Astrocyte (in vitro differentiated cells and primary cell): ENCODE measurements around the gene AVEN. TPM values are rescaled to one million over a fixed set of nuclear protein-coding genes. Genes with fewer than 3 reads are reported as not detected.

ENCODE experiments used
- DNase-seq: peaks from one replicate; pipeline ENCODE4 v3.0.0-alpha.2; 2010; ENCODE audit warnings: low read depth
- FAIRE-seq: peaks from 2 replicates; lab custom pipeline; 2011; peaks lifted over from hg19 to GRCh38; lab: Jason Lieb, UNC
- H2AFZ ChIP-seq: 2 replicates; pipeline ENCODE4 v1.6.0; 2012; ENCODE audit warnings: low read depth, low read length, inconsistent platforms
- H3K27ac ChIP-seq: 2 replicates; pipeline ENCODE4 v1.5.1; 2011; ENCODE audit warnings: low read depth, low read length, inconsistent platforms
- H3K27me3 ChIP-seq: 2 replicates; pipeline ENCODE4 v1.6.0; 2011; ENCODE audit warnings: low read length, inconsistent platforms; ENCODE audit not compliant: insufficient read depth
- H3K36me3 ChIP-seq: 2 replicates; pipeline ENCODE4 v1.5.1; 2011; ENCODE audit warnings: low read length, inconsistent platforms; ENCODE audit not compliant: insufficient read depth
- H3K4me1 ChIP-seq: 2 replicates; pipeline ENCODE4 v1.5.1; 2011; ENCODE audit warnings: low read length, inconsistent platforms; ENCODE audit not compliant: insufficient read depth
- H3K4me2 ChIP-seq: 2 replicates; pipeline ENCODE4 v1.6.0; 2012; ENCODE audit warnings: low read length, inconsistent platforms
- H3K4me3 ChIP-seq: 2 replicates; pipeline ENCODE4 v1.5.1; 2011; ENCODE audit warnings: low read depth, mild to moderate bottlenecking, low read length, inconsistent platforms; ENCODE audit not compliant: insufficient read depth
- H3K79me2 ChIP-seq: 2 replicates; pipeline ENCODE4 v1.6.0; 2012; ENCODE audit warnings: mild to moderate bottlenecking, low read length, inconsistent platforms; ENCODE audit not compliant: insufficient read depth
- H3K9ac ChIP-seq: 2 replicates; pipeline ENCODE4 v1.6.0; 2012; ENCODE audit warnings: mild to moderate bottlenecking, low read length, inconsistent platforms
- H3K9me3 ChIP-seq: 2 replicates; pipeline ENCODE4 v1.5.1; 2012; ENCODE audit warnings: low read depth, mild to moderate bottlenecking, low read length, inconsistent platforms; ENCODE audit not compliant: insufficient read depth
- H4K20me1 ChIP-seq: 2 replicates; pipeline ENCODE4 v1.6.0; 2012; ENCODE audit warnings: low read length, inconsistent platforms; ENCODE audit not compliant: insufficient read depth
- H3K27ac Mint-ChIP-seq: one replicate; pipeline ENCODE4 v1.8.0; 2021; ENCODE audit warnings: mild to moderate bottlenecking, mixed read lengths; ENCODE audit not compliant: unreplicated experiment
- H3K27me3 Mint-ChIP-seq: one replicate; pipeline ENCODE4 v1.8.0; 2021; ENCODE audit warnings: low read depth, mixed read lengths; ENCODE audit not compliant: unreplicated experiment
- H3K36me3 Mint-ChIP-seq: one replicate; pipeline ENCODE4 v1.8.0; 2021; ENCODE audit warnings: low read depth, mixed read lengths; ENCODE audit not compliant: unreplicated experiment
- H3K4me1 Mint-ChIP-seq: one replicate; pipeline ENCODE4 v1.8.0; 2021; ENCODE audit warnings: low read depth, mixed read lengths; ENCODE audit not compliant: unreplicated experiment
- H3K4me3 Mint-ChIP-seq: one replicate; pipeline ENCODE4 v1.8.0; 2021; ENCODE audit warnings: mild to moderate bottlenecking, moderate library complexity, mixed read lengths; ENCODE audit not compliant: unreplicated experiment
- H3K9me3 Mint-ChIP-seq: one replicate; pipeline ENCODE4 v1.8.0; 2021; ENCODE audit warnings: mild to moderate bottlenecking, mixed read lengths; ENCODE audit not compliant: unreplicated experiment
- EZH2 ChIP-seq: IDR thresholded peaks from 2 replicates; pipeline ENCODE4 v1.6.1; 2012; ENCODE audit warnings: mild to moderate bottlenecking, low read length, inconsistent platforms; ENCODE audit not compliant: insufficient read depth
- total RNA-seq: library from RNA; stranded (reverse); gene quantifications from 2 replicates; pipeline ENCODE4 v1.2.1, GENCODE V29; 2021
- TF ChIP-seq, protein P1 (sequence below): IDR thresholded peaks from 2 replicates; pipeline ENCODE4 v1.5.1; 2011; ENCODE audit warnings: low read depth, mild to moderate bottlenecking, inconsistent platforms, low read length, moderate library complexity; ENCODE audit not compliant: insufficient read depth

Gene AVEN
- total RNA-seq, 1 donor from 2014 or later, result 34.1 TPM

DNA sequence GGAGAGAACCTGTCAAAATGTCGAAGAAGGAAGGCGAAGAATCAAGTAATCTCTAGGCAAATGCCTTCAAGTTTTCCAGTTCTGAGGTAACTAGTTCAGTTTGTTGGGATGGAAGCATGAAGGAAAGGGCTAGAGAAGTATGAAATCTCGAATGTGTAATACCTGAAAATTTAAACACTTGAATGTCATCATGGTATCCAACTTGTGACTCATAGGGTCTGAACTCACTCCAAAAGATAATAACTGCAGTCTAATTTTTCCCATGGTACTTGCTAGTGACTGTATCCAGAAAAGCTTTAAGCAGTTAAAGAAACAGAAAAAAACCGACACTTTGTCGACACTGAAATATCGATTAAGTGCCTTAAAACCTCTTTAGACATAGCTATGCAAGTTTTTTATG is 173.6 kb downstream of the AVEN start:
- peaks cover 25% of the 10 kb centered on the region for H3K4me1 Mint-ChIP-seq

DNA sequence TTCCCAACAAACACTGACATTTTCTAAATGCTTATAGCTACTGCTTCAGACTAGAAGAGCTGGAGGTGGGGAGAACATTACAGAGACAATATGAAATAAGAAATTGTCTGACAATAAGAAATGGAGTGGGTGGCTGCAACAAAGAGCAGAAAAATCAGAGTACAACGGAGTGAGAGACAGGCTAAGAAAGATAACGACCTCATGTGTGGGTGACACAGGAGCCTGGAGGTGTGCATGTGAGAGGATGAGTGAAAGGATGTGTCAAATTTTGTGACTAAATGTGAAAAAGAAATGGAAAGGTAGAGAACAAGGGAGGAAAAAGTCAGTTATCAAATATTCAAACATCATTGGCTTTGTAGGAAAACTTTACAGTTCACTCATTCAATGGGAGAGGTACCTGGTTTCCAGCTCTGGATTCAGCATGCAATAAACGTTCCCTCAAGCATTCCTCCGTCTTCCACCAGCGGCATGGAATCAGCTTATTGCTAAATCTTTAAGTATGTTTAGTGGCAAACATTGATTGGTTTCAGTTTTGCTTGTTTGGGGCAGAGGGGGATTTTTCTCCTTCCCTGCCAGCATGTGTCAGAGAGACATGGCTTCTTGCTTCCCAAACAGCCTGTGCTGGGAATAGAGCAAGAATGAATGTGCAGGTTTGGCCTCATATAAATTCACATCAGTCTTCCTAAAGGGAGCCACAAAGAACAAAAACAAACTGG is 174.5 kb downstream of the AVEN start:
- Histone ChIP-seq H3K79me2 (no peaks in the 10 kb centered on the region), H3K36me3 (no peaks in the 10 kb centered on the region), H3K4me3 (no peak overlapping the region), H3K4me1 (peaks cover 20% of the 10 kb centered on the region), H3K9ac (no peak overlapping the region), H3K9me3 (no peaks in the 10 kb centered on the region), H3K27ac (no peak overlapping the region), H4K20me1 (no peaks in the 10 kb centered on the region), H2AFZ (no peak overlapping the region), H3K27me3 (no peaks in the 10 kb centered on the region), H3K4me2 (no peak overlapping the region)
- DNase-seq (no peak), FAIRE-seq (no peak)
- Mint-ChIP-seq H3K36me3 (peaks cover 18% of the 10 kb centered on the region), H3K27ac (no peak overlapping the region), H3K4me3 (no peak overlapping the region), H3K4me1 (peaks cover 32% of the 10 kb centered on the region), H3K9me3 (no peaks in the 10 kb centered on the region), H3K27me3 (no peaks in the 10 kb centered on the region)
- TF ChIP-seq EZH2, result no peak
- TF ChIP-seq, protein P1, sequence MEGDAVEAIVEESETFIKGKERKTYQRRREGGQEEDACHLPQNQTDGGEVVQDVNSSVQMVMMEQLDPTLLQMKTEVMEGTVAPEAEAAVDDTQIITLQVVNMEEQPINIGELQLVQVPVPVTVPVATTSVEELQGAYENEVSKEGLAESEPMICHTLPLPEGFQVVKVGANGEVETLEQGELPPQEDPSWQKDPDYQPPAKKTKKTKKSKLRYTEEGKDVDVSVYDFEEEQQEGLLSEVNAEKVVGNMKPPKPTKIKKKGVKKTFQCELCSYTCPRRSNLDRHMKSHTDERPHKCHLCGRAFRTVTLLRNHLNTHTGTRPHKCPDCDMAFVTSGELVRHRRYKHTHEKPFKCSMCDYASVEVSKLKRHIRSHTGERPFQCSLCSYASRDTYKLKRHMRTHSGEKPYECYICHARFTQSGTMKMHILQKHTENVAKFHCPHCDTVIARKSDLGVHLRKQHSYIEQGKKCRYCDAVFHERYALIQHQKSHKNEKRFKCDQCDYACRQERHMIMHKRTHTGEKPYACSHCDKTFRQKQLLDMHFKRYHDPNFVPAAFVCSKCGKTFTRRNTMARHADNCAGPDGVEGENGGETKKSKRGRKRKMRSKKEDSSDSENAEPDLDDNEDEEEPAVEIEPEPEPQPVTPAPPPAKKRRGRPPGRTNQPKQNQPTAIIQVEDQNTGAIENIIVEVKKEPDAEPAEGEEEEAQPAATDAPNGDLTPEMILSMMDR, result no peak

More for the DNA sequence above, 173.6 kb downstream of the AVEN start:
- H3K27ac ChIP-seq, result peak overlapping the region; percentile 14
- H3K79me2 ChIP-seq, result no peaks in the 10 kb centered on the region
- H3K27me3 Mint-ChIP-seq, result no peaks in the 10 kb centered on the region
- peaks cover 18% of the 10 kb centered on the region for H3K4me1 ChIP-seq
- peak overlapping the region; percentile 10 for H3K4me2 ChIP-seq
- H3K4me3 Mint-ChIP-seq, result no peak overlapping the region
- H3K36me3 ChIP-seq, result no peaks in the 10 kb centered on the region
- peak; percentile 65 for DNase-seq
- no peak overlapping the region for H3K9ac ChIP-seq
- H3K27ac Mint-ChIP-seq, result no peak overlapping the region
- no peaks in the 10 kb centered on the region for H4K20me1 ChIP-seq
- peaks cover 17% of the 10 kb centered on the region for H3K36me3 Mint-ChIP-seq
- FAIRE-seq, result peak; percentile 37
- H3K27me3 ChIP-seq, result no peaks in the 10 kb centered on the region
- no peak overlapping the region for H2AFZ ChIP-seq
- no peak overlapping the region for H3K4me3 ChIP-seq
- no peaks in the 10 kb centered on the region for H3K9me3 Mint-ChIP-seq
- TF ChIP-seq, protein P1, result no peak
- TF ChIP-seq EZH2, result no peak
- H3K9me3 ChIP-seq, result no peaks in the 10 kb centered on the region

DNA sequence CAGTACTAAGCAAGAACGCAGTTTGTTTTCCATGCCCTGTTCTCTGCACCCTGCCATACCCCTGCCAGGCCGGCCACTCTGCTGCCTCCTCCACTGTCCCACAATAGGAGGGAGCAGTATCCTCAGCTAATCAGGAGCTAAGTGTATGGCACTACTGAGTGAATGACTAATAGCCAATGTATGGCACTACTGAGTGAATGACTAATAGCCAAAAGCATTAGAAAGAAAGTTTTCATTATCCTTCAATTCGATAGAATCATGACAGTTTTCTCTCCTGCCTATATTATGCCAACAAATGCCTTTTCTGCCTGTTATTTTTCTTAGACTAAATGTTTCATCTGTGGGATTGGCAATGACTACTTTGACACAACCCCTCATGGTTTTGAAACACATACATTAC is 178.2 kb downstream of the AVEN start:
- TF ChIP-seq, protein P1, result no peak
- TF ChIP-seq EZH2, result no peak
- DNase-seq (peak; percentile 66), FAIRE-seq (peak; percentile 56)
- H3K27me3 Mint-ChIP-seq, result no peaks in the 10 kb centered on the region
- peak overlapping the region; percentile 48 for H3K27ac Mint-ChIP-seq
- H3K9ac ChIP-seq, result no peak overlapping the region
- H3K27me3 ChIP-seq, result no peaks in the 10 kb centered on the region
- no peak overlapping the region for H2AFZ ChIP-seq
- no peaks in the 10 kb centered on the region for H3K9me3 Mint-ChIP-seq
- no peak overlapping the region for H3K4me3 Mint-ChIP-seq
- peak overlapping the region; percentile 49 for H3K4me2 ChIP-seq
- H4K20me1 ChIP-seq, result no peaks in the 10 kb centered on the region
- H3K79me2 ChIP-seq, result no peaks in the 10 kb centered on the region
- H3K4me1 ChIP-seq, result peaks cover 15% of the 10 kb centered on the region
- peaks cover 29% of the 10 kb centered on the region for H3K4me1 Mint-ChIP-seq
- H3K9me3 ChIP-seq, result no peaks in the 10 kb centered on the region
- no peak overlapping the region for H3K4me3 ChIP-seq
- H3K27ac ChIP-seq, result peak overlapping the region; percentile 49
- peaks cover 20% of the 10 kb centered on the region for H3K36me3 Mint-ChIP-seq
- H3K36me3 ChIP-seq, result no peaks in the 10 kb centered on the region
